Head of caudate nucleus (tissue), 42 donors: ENCODE measurements around the gene FOXD4.
A peak's percentile ranks its signal among the peaks of the same experiment; 100 is the strongest.
"Not testable (repeated sequence)": the region's sequence is repeated elsewhere in the genome, so short reads cannot be mapped to it uniquely, and the experiment has no call there.

Experiments used
- DNase-seq, 42 donors: peaks; one replicate each; pipeline versions ENCODE4 v3.0.0 to v3.0.0-alpha.2; 2020 to 2021; ENCODE audit warnings: mixed read lengths in 7 of 42
- intact Hi-C: fragments of 100-400 bp; cut with DNase I; formaldehyde crosslinking; loops from one replicate; pipeline ENCODE4 v1.15.0; 2022

The FOXD4 gene

GRCh38 chr9:98775-99174, 19.4 kb downstream of the FOXD4 start:
- DNase-seq, intact Hi-C loops: not testable (repeated sequence)

- intact Hi-C loops, DNase-seq: not testable (repeated sequence)
Observed at GRCh38 chr9:94992-95391, 23.2 kb downstream of the FOXD4 start.

- DNase-seq, intact Hi-C loops: not testable (repeated sequence)
Observed at GRCh38 chr9:94323-94722, 23.9 kb downstream of the FOXD4 start.

- intact Hi-C loops = not testable (repeated sequence)
Observed at GRCh38 chr9:93909-94308, 24.3 kb downstream of the FOXD4 start.

GRCh38 chr9:90851-91250, 27.4 kb downstream of the FOXD4 start:
- DNase-seq, intact Hi-C loops: not testable (repeated sequence)

More at GRCh38 chr9:93909-94308, 24.3 kb downstream of the FOXD4 start:
- not testable (repeated sequence) for DNase-seq

- DNase-seq, intact Hi-C loops: not testable (repeated sequence)
Observed at GRCh38 chr9:88396-89037, 29.7 kb downstream of the FOXD4 start.

- DNase-seq, intact Hi-C loops: not testable (repeated sequence)
Observed at GRCh38 chr9:87860-88259, 30.4 kb downstream of the FOXD4 start.

- DNase-seq, intact Hi-C loops: not testable (repeated sequence)
Observed at GRCh38 chr9:87105-87504, 31.1 kb downstream of the FOXD4 start.

- intact Hi-C loops, DNase-seq: not testable (repeated sequence)
Observed at GRCh38 chr9:86697-87096, 31.5 kb downstream of the FOXD4 start.

- intact Hi-C loops, DNase-seq: not testable (repeated sequence)
Observed at GRCh38 chr9:82932-83689, 35.1 kb downstream of the FOXD4 start.

GRCh38 chr9:78333-78732, 39.9 kb downstream of the FOXD4 start:
- DNase-seq, intact Hi-C loops: not testable (repeated sequence)

- DNase-seq, intact Hi-C loops: not testable (repeated sequence)
Observed at GRCh38 chr9:76389-76788, 41.8 kb downstream of the FOXD4 start.

GRCh38 chr9:73900-74525, 44.2 kb downstream of the FOXD4 start:
- intact Hi-C loops, DNase-seq: not testable (repeated sequence)

GRCh38 chr9:73076-73899, 44.9 kb downstream of the FOXD4 start:
- intact Hi-C loops = not testable (repeated sequence)
- peak in 8 of 42 donors; percentile 3 to 36 (median 13) for DNase-seq
